Activated CD8-positive, alpha-beta memory T cell treated with anti-CD3 and anti-CD28 coated beads, Interleukin-2, amount 50 U/mL, for 4 hours (primary cell): ENCODE results near the gene AOPEP.
A peak's percentile ranks its signal among the peaks of the same experiment; 100 is the strongest.

ENCODE experiments used
- DNase-seq: peaks from one replicate; pipeline ENCODE4 v3.0.0-alpha.2; 2020

Gene AOPEP

GRCh38 chr9:95027914-95028852 lies 301.7 kb downstream of the AOPEP start:
- DNase-seq = no peak

- DNase-seq = no peak
Observed at GRCh38 chr9:95028853-95029219, 302.3 kb downstream of the AOPEP start.

- DNase-seq = no peak
Observed at GRCh38 chr9:95029288-95029687, 302.8 kb downstream of the AOPEP start.

- DNase-seq = no peak
Observed at GRCh38 chr9:95029720-95030119, 303.2 kb downstream of the AOPEP start.

- no peak for DNase-seq
Observed at GRCh38 chr9:95030344-95030743, 303.8 kb downstream of the AOPEP start.

GRCh38 chr9:95030920-95031642 lies 304.6 kb downstream of the AOPEP start:
- no peak for DNase-seq

- DNase-seq = no peak
Observed at GRCh38 chr9:95031711-95032461, 305.4 kb downstream of the AOPEP start.

- no peak for DNase-seq
Observed at GRCh38 chr9:95032580-95033341, 306.3 kb downstream of the AOPEP start.

- DNase-seq = no peak
Observed at GRCh38 chr9:95035846-95036245, 309.3 kb downstream of the AOPEP start.

GRCh38 chr9:95036676-95037075 lies 310.2 kb downstream of the AOPEP start:
- DNase-seq = no peak

GRCh38 chr9:95037789-95038521 lies 311.5 kb downstream of the AOPEP start:
- no peak for DNase-seq

GRCh38 chr9:95038666-95039065 lies 312.2 kb downstream of the AOPEP start:
- DNase-seq = no peak

- no peak for DNase-seq
Observed at GRCh38 chr9:95040106-95040505, 313.6 kb downstream of the AOPEP start.

- DNase-seq = no peak
Observed at GRCh38 chr9:95043826-95044225, 317.3 kb downstream of the AOPEP start.

GRCh38 chr9:95044731-95045508 lies 318.4 kb downstream of the AOPEP start:
- DNase-seq = no peak

- no peak for DNase-seq
Observed at GRCh38 chr9:95045751-95046150, 319.3 kb downstream of the AOPEP start.

GRCh38 chr9:95047452-95048224 lies 321.1 kb downstream of the AOPEP start:
- DNase-seq = no peak

GRCh38 chr9:95048225-95049087 lies 322.0 kb downstream of the AOPEP start:
- peak; percentile 54 for DNase-seq

GRCh38 chr9:95049761-95050160 lies 323.3 kb downstream of the AOPEP start:
- DNase-seq = no peak
